HG03571 (cell line): Measurements from ENCODE around the gene TRABD.
A peak's percentile ranks its signal among the peaks of the same experiment; 100 is the strongest.

Source experiments
- ATAC-seq: cut with Tn5 transposase; IDR thresholded peaks from one replicate; pipeline ENCODE4 v1.9.1; 2021; ENCODE audit not compliant: unreplicated experiment

Gene TRABD

DNA sequence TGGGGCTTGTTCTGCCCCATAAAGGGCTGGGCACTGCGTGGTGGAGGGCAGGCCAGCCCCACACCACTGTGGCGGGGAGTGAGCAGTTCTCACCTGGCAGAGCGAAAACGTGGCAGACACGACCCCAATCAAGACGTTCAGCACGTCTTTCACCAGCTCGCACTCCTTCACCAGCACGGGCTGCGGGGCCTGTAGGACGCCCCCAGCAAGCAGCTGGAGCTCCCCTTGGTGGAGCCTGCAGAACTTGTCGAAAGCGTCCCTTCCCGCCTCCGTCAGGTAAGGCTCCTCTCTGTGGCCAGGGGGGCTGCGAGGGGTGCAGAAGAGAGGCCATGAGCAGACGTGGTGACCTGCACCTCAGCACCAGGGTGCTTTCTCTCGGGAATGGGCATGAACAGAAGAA, 47.5 kb downstream of the TRABD start:
- no peak for ATAC-seq

DNA sequence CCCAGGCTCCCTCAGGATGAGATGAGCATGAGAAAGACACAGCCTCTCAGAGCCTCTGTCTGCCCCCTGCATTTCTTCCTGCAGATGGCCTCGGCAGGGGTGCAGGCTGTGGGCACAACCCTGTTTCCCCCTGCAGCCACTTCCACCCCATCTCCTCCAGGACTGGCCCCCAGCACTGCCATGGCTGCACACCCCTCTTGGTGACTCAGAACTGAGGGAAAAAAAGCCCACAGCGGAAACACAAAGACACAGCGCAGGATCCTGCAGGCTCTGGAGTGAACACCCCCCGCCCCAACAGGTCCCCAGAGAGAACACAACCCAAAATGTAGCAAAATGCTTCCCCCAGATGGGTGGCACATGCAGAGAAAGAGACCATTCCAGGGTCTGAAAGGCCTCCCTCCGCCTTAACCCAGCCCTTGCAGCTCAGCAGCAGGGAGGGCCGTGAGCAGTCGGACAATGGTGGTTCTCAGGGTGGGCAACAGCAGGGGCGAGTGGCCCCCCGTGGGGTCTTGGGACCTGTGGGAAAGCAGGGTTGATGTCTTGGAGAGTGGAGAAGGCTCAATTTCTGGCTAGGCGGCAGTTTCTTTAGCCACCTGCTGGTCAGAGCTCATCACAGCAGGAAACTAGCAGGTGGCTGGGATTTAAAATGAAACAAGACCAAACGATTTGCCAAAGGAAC, 51.2 kb downstream of the TRABD start:
- ATAC-seq, result no peak

DNA sequence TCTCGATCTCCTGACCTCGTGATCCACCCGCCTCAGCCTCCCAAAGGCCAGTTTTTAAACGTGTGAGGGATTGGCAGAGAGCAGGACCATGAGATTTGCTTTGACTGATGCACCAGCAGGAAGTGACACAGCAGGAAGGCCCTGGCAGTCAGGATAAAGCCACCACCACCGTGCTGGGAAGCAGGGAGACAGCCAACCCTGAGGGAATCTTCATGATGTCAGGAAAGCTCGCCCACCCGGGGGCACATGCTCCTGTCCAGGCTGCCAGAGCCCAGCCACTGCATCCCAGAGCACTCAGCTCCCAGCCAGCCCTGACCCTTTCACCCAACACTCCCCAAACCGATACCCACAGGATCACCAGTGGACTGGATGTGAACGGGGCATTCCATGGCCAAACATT, 53.0 kb downstream of the TRABD start:
- no peak for ATAC-seq

DNA sequence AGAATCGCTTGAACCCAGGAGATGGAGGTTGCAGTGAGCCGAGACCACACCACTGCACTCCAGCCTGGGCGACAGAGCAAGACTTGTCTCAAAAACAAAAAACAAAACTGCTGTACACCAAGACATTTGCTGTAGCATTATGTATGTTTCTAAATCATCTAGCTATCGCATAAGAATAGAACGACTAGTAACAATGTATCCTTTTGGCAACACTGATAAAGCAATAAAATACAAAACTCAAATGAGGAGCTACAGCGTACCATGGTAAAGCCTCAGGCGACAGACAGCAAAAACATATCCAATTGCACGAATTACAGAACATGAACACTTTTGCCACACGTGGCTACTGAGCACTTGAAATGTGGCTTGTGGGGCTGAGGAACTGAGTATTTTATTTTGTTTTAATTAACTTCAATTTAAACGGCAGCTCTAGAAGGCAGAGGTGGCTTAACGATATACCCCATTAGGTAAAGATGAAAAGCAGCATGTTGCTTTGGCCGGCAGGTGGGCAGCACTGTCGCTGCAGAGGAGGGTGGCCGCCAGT, 56.8 kb downstream of the TRABD start:
- ATAC-seq, result no peak

DNA sequence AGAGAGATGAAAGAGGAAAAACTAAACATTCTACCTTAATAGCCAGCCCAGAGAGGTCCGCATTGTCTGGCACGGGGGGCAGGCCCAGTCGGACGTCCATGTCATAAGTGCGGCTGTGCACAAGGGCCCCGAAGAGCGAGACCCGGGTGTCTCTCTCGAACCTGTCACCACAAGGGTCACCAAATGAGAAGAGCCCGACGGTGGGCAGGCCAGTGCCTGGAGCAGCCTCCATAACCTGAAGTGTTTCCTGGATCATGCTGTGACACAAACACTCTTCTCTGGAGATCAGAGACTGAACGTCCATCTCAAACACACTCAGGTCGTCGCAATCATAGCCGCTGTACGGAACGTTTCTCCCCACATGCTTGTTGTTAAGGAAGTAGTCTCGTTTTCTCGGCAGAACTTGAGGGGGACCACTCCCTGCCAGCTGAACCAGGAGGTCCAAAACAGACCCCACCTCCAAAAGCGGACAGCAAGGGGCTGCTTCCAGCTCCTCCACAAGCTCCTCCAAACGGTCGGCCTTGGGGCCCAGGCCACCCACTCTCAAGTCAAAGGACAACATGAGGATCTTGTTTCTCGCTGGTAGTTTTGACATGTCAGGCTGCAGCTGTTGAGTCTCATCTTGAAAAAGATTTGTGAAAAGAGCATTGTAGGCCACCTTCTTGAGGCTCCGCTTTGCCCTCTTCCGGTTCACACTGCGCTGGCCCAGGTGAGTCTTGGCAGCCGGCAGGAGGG, 58.1 kb downstream of the TRABD start:
- no peak for ATAC-seq

DNA sequence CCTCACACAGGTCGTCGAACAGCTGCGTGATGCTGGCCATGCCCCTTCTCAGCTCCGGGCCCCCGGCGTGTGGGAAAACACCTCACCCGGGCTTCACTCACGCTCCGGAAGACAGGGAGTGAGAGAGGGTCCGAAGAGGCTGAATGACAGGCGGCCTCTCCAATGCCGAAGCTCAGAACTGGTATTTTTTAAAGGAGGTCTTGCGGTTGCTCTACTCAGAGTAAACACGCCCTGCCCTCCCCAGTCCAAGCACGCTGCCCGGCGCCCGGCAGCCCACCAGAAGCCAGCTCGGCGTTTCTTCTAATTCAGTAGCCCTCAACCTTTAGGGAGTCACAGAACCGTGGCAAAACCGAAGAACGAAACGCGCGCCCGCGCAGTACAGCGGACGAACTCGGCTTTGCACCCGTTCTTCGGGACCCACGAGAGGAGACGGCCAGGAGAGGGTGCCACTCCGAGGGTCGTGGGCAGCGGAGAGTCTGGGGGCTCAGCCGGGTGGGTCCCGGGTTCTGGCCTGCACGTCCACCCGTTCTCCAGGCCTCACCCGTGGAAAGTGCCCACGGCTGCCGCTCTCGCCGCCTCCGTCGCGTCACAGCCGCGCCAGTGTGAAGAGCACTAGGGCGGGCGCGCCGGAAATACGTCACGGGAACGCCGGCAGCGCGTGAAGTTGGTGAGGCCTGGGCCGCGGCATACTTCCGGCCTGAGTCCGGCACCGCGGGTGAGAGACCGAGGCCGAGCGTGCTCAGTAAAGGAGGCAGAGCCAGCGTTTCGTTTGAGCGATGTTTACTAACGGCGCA, 58.9 kb downstream of the TRABD start, which contains the start of gene TUBGCP6:
TSS of gene TUBGCP6 (minus strand) at position 604 of the 794 bp plus-strand sequence. CDS start at position 40, 564 bp downstream.
- ATAC-seq, result peak; percentile 58

DNA sequence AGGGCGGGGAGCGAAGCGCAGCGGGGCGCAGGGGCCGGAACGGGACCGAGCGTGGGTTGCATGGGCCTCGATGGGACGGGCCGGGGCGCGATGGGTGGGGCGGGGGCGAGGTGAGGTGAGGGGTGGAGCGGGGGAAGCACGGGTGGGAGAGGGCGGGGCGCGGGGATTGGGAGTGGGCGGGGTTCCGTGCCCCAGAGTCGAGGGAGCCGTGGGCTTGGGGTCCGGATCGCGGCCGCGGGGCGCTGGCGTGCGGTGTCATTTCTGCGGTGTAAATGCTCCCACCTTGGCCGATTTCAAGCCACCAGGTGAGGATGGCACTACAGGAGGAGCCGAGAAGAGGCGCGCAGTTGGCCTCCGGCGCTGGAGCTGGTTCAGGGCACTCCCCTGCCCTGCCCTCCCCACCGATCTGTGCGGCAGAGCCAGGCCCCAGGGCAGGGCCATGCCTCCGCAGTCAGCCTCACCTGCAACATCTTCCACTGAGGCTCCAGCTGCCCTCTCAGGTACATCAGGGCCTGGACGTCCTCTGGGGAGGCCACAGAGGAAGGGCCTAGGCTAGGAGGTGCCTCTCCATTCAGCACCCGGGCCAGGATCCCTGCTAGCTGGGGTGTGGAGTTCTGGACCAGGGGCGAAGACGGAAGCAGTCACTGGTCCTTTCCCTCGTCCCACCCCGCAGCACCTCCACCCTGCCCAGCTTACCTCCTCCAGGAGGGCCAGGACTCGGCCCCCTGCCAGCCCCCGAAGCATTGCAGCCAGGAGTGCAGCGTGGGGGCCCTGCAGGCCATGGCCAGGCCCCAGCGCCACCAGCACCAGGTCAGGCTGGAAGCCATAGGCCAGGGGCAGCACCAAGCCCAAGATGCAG, 59.7 kb downstream of the TRABD start:
- ATAC-seq, result no peak

DNA sequence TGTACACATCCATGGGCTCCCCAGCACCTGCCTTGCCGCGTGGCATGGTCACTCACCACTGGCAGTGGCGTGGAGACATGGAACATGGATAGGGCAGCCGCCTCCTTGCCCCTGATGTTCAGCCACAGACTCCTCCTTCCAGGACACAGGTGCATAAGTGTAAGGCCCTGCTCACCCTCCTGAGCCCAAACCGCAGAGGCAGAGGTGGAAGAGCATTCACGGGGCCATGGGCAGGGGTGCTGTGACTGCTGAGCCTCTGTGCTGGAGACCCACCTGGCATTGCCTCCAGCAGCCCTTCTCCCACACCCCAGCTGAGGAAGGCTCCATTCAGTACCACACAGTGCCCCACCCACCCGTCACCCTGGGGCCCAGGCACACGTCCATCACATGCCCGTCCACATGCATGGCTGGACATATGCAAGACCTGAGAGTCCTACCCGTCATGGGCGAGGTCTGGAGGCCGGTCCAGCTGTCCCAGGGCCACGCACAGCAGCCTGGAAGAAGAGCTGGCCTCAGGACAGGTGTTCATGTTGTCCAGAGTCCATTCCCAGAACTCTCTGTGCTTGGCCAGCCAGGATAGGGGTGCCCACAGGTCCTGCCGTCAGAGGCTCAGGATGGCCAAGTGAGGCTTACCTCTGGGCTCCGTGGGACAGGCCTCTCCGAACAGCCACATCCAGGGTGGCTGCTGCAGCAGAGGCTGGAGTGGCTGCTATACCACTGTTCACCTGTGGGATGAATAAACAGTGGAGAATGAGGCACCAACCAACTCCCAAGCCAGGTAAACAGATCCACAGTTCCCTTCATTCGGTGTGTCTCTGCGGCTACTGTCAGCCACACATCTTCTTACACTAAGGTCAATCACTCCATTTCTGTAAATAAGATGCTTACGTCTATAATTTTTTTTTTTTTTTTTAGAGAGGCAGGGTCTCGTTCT, 60.8 kb downstream of the TRABD start:
- no peak for ATAC-seq

DNA sequence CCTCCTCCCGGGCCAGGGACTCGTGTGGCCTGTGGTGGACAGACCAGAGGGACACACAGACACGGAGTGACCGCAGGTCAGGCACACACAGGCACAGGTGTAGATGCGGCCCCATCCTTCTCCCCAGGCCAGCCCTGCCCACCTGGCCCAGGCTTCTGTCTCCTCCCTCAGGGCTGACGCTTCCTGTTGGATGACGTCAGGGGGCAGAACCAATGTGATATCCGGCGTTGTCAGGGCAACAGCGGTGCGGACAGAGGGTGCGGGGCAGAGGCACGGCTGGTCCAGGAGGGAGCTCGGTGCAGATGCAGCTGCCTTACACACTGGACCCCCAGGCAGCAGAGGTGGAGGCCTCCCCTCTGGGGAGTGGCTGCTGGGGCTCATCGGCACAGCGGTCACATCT, 62.0 kb downstream of the TRABD start:
- ATAC-seq, result no peak

DNA sequence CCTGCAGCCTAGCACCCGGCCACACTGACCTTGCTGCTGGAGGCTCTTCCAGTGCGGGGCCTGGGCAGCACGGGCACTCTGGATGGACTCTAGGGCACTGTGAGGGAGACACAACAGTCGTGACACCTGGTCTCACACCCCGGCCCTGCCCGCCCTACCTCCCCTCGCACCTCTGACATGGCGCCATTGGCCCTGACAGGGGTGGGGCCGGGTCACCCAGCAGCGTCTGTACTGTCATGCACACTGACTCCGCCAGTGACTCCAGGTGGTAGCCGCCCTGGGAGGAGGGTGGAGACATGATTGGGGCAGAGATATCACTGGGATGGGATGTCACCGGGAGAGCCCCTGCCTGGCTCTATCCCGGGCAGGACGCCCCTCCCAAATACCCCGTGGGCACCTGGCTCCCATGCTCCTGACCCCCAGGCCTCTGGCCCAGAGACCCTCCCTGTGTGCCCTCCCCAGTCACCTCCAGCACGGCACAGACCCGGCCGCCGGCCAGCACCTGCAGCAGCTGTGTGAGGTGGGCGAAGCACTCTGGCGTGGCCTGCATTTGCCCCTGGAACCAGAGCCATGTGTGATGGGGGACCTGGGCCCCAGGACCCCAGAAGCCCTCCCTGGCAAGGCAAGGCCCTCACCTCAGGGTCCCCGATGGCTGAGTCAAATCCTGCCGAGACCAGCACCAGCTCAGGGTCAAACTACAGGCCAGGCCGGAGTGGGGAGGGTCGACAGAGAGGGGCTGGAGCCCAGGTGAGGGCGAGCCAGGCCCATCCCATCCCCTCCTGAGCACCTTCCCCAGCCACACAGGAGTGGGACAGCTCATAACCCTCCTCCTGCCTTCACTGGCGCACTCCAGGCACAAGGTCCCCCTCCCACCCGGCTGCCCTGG, 62.7 kb downstream of the TRABD start:
- ATAC-seq, result no peak
